GM20431 (cell line): ENCODE results near the gene F10.
"Not testable (repeated sequence)": the region's sequence is repeated elsewhere in the genome, so short reads cannot be mapped to it uniquely, and the experiment has no call there.

Source experiments
- in situ Hi-C: fragments of 300-500 bp; cut with MseI, MboI; formaldehyde crosslinking; loops from one replicate; pipeline ENCODE4 v1.15.0; 2020; ENCODE audit warnings: low sequenced_read_pairs; ENCODE audit not compliant: unreplicated experiment

Gene F10

DNA sequence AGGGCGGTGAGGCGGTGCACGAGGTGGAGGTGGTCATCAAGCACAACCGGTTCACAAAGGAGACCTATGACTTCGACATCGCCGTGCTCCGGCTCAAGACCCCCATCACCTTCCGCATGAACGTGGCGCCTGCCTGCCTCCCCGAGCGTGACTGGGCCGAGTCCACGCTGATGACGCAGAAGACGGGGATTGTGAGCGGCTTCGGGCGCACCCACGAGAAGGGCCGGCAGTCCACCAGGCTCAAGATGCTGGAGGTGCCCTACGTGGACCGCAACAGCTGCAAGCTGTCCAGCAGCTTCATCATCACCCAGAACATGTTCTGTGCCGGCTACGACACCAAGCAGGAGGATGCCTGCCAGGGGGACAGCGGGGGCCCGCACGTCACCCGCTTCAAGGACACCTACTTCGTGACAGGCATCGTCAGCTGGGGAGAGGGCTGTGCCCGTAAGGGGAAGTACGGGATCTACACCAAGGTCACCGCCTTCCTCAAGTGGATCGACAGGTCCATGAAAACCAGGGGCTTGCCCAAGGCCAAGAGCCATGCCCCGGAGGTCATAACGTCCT is 26.4 kb downstream of the F10 start:
- in situ Hi-C loops: no loop called here

DNA sequence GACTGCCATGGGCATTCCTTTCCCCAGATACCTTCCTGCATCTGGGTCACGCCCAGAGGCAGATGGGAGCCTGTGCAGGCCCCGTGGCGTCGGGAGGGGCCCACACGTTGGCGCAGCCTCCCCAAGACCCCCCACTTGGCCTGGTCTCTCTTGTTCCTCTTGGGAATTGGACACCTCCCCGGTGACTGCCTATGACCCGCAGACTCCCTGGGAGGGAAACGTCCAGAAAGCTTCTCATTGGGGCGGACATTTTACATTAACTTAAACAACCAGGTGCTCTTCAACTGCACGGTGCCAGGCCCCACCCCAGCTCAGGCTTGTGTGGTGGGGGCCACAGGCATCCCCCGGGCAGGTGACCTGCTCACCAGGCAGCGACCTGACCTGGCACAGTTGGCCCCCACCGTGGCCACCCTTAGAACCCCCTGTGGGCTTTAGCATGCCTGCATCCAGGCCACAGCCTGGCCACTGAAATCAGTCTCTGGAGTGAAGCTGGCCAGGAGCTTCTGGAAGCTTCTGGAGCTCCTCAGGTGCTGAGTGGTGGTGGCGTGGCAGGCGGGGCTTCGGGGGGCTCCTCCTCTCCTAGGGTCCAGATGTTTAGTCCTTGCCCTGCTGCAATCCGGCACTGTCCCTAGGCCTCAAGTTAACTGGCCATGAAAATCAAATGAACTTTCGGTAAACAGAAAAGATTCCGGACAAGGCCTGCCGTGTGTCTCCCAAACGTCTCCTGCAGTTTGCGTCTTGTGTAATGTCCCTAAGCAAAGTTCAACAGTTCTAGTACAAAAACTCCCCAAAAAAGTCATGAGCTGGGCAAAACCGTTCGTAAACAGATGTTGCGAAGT is 27.3 kb downstream of the F10 start:
- in situ Hi-C loops: no loop called here

DNA sequence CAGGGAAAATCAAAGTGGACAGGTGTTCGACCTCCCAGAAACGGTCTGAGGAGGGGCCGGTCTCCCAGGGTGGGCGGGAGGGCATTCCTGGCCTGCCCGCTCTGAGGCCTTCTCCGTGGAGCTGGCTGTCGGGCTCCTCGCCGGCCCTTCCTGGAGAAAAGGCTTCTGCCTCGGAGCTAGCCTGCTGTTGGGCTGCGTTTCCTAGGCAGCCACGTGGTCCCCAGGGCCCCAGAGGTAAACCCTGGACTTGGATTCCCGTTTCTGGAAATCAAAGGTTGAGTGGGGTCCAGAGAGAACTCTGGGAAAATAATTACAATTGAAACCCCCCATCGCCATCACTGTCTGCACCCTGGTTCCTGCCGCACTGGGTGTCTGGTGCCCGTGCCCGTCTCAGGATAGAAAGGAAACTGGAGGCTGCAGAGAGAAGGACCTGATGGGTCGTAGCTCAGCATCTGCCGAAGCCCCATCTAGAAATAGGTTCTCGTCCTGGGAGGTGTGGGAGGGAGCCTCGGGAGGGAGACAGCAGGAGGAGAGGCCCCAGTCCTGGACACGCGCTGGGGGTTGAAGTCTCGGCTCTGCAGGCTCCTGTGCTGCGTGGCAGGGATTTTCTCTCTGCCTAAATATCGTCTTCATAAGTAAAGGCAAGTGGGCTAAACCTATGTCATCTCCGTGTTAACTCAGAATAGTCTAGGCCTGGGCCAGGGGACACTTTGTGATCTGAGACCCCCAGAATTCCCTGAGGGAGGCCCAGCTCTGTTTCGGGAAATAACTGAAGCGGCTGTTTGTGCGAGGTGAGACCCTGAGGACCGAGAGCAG is 28.2 kb downstream of the F10 start:
- in situ Hi-C loops: no loop called here

DNA sequence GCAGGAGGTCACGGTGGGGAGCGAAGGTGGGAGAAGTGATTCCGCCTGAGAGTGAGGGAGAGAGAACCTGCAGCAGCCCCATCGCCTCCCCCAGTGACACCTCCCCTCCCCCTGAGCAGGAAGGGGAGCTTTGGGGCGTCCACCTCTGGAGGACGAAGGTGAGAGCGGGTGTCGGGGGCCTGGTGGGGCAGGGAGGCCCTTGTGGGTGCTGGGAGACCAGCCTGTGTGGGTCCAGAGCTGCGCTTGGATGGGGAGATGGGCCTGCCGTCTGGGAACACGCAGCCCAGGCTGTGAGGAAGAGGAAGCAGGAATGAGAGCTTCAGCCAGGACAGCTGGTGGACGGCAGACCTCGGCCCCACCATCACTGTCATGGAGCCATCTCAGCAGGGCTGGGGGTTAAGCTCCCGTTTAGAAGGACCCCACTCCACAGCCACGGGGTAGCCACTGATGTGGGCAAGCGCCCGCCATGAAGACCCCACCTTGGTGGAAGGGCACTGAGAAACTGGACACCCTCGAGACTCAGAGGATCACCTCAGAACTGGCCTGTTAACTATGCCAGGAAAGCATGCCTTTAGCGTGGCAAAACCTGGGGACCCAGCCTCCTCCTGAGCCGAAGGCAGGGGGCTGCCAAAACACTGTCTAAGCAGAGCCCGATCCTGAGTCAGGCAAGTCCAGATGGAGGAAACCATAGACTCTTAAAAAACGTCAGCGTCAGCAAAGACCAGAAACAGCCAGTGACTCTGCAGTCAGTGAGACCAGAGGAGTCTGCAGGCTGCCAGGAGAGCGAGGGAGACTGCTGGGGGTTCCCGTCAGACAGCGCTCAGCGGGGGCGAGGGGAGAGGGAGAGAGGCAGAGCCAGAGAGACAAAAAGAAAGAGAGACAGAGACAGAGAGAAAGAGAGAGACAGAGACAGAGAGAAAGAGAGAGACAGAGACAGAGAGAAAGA is 29.4 kb downstream of the F10 start:
- in situ Hi-C loops: no loop called here

DNA sequence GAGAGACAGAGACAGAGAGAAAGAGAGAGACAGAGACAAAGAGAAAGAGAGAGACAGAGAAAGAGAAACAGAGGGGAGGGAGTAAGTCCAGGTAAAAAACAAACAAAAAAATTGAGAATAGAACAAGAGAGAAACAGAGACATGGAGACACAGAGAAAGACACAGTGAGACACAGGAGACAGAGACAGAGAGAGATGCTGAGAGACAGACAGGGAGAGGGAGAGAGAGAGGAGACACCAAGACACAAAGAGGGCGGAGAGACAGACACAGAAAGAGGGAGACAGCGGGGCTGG is 30.0 kb downstream of the F10 start:
- in situ Hi-C loops: no loop called here

DNA sequence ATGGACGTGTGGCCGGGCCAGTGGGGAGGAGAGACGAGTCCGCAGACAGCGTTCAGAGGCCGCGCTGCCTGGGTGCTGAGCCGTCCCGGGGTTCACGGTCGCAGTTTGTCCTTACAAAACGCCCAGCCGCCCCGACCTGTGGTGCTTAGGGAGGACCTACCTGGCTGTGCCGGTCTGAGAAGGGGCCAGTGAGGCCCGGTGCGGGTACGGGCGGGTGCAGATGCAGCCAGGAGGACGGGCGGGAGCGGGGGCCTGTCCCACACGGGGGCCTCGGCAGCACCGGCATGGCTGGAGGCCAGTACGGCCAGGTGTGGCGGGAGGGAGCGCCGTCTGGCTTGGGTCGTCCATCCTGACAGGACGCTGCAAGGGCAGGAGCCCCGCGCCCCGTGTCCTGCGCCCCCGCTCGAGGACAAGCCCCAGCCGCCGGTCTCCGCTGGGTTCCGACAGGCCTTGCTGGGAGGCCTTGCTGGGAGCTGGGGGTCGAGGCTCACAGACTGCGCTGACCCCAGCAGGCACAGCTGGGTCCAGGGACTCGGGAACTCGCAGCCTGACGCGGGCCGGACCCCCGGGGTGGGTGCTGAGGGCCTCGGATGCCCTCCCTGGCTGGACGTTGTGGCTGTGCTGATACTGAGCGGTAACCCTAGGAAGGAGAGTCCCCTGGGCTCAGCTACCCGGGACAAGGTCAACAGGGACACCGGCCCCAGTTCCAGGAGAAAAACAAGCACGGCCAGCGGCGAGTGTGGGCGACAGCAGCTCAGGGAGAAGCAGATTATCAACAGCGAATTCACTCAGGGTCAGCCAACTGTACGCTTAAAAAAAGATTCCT is 30.6 kb downstream of the F10 start:
- in situ Hi-C loops: no loop called here

DNA sequence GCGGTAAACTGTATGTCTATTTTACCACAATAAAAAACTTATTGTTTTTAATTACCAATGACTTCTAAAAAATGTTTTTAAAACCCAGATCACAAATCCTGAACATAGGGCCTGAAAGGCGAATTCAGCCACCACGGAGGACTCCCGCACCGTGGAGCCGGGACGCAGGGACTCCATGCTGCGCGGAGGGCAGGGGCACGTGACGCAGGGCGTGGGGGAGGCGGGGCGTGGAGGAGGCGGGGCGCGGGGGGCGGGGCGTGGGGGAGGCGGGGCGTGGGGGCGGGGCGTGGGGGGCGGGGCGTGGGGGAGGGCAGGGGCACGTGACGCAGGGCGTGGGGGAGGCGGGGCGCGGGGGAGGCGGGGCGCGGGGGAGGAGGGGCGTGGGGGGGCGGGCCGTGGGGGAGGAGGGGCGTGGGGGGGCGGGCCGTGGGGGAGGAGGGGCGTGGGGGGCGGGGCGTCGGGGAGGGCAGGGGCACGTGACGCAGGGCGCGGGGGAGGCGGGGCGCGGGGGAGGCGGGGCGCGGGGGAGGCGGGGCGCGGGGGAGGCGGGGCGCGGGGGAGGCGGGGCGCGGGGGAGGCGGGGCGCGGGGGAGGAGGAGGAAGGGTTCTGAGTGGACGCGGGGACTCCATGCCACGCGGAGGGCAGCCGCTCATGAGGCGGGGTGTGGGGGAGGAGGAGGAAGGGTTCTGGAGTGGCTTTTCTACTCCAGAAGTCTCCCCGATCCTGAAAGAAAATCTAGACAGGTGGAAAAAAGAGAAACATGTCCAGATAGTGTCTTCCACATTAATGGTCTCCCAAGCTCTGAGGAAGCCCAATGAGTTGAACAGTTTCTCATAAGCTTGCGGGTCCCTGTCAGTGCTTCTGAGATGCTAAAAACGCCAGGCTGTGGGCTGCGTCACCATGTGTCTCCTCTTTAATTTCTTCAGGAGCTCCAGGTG is 31.5 kb downstream of the F10 start:
- in situ Hi-C loops: no loop called here

DNA sequence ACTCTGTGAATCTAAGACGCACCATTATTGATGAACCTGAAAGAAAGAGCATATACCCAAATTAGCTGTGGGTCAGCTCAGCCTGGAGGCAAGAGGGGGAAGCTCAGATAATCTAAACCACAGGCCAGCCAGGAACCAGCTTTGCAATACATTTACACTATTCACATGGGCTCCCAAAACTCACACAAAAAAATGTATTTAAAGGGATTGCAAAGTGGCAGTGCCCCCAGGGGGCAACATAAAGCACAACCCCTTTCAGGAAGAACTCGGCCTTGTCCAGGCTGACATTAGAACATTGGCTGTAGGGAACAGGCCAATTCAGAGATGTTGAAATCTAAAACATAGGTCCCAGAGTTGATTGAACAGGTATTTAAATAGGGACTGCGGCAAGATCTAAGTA is 32.6 kb downstream of the F10 start:
- in situ Hi-C loops: no loop called here

DNA sequence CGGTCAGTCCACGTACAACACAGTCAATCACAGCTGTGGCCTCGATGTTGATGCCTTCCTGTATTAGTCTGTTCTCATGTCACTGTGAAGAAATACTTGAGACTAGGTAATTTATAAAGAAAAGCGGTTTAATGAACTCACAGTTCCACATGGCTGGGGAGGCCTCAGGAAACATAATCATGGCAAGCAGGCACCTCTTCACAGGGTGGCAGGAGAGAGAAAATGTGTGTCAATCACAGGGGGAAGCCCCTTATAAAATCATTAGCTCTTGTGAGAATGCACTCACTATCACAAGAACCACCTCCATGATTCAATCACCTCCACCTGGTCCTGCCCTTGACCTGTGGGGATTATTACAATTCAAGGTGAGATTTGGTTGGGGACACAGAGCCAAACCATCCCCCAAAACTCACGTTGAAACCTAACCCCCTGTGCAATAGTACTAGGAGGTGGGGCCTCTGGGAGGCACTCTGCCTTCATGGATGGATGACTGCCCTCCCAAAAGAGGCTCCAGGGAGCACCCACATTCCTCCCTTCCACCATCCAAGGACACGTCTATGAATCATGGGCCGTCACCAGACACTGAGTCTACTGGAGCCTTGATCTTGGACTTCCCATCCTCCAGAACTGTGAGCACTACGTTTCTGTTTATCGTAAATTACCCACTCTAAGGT is 33.5 kb downstream of the F10 start:
- in situ Hi-C loops: no loop called here

DNA sequence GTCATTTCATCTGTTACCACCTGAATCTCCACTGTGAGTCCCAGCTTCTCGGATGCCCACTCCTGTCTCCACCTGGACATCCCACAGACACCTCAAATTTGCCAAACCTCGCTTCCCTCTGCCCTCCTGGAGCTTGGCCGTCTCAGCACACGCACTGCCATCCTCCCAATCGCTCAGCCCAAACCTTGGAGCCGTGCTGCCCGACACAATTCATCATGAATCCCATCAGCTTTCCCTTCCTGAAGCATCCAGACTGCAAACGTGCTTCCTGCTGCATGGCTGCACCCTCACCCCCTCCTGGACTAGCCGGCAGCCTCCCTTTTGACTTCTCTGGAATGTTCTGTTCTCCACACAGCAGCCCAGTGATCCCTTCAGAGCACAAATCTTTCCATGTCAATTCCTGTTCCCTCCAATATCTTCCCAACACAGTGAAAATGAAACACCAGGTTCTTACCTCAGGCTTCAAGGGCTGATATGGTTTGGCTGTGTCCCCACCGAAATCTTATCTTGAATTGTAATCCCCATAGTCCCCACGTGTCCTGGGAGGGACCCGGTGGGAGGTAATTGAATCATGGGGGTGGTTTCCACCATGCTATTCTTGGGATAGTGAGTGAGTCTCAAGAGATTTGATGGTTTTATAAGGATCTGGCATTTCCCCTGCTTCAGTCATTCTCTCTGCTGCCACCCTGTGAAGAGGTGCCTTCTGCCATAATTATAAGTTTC is 34.8 kb downstream of the F10 start:
- in situ Hi-C loops: no loop called here

DNA sequence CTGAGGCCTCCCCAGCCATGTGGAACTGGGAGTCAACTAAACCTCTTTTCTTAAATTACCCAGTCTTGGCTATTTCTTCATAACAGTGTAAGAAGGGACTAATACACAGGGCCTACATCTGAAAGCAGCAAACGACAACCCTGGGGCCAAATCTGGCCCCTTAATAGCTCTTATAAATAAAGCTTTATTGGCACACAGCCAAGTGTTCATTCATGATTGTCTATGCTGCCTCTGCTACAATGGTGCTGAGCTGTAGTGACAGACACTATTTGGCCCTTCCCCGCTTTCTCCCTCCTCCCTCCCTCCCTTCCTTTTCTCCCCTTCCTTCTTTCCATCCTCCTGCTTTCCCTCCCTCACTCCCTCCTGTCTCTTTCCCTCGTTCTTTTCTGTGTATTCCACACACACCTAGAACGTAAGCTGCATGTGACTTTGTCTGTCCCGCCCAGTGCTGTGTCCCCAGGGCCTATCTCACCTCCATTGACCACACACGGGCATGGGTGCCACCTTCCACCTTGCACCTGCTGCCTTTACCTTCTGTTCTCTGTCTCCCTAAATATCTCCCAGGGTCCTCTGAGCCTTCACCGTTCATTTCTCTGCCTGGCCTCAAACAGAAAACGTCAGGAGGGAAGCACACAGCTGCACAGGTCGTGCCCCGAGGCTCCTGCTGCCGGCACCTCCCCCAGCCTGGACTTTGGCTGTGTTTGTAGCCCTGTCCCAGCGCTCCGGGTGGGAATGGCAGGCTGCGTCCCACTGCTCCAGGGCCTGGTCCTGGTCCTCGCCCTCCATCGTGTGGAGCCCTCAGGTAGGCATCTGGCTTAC is 35.5 kb downstream of the F10 start, which contains the start of gene PROZ:
TSS of gene PROZ (plus strand) at position 720 of the 819 bp plus-strand sequence. CDS start at position 733, 13 bp downstream.
- in situ Hi-C loops: no loop called here

DNA sequence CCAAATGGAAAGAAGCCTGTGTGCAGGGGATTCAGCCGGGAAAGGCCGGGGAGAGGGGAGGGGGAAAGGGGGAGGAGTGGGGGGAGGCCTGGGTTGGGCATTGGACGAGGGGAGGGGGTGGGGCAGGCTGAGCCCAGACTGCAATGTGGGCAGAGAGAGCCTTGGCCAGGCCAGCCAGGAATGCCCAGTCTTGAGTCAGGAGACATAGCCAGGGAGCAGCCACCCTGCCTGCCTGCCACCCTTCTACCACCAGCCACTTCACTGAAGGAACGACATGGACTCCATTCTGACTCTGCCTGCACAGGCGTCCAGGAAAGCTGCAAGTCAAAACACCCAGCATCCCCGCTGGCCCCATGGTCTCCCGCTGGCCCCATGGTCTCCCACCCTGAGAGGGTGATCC is 36.3 kb downstream of the F10 start:
- in situ Hi-C loops: no loop called here

DNA sequence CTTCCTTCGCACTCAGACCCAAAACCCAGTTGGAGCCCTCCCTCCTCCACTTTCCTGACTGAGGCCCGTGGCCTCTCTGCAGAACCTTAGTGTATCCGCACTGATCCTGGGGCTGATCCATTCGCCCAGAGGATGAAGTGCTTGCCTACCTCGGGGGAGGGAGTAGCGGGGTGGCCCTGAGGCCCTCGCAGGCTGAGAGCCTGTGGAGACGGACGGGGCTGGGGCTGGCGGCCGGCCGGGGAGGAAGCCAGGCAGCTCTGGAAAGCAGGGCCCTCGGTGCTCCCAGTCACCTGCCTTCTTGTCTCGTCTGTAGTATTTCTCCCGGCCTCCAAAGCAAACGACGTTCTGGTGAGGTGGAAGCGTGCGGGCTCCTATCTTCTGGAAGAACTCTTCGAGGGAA is 37.1 kb downstream of the F10 start:
- in situ Hi-C loops: no loop called here

DNA sequence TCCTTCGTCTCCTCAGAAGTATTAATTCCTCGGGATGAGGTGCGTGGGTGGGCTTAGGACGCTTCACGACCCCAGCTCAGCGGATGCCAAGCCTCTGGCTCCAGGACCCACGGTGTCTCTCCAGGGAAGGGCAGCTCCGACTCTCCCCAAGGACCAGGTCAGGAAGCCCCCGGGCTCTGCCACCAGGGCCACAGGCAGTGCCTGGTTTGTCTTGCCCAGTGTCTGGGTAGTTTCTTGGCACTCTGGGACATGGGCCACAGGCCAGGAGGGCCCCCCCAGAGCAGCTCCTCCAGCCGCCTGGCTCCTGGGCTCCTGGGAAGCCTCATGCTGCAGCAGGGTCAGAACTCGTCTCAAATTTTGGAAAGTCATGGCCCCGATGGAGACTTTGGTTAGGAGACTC is 38.4 kb downstream of the F10 start:
- in situ Hi-C loops: no loop called here

DNA sequence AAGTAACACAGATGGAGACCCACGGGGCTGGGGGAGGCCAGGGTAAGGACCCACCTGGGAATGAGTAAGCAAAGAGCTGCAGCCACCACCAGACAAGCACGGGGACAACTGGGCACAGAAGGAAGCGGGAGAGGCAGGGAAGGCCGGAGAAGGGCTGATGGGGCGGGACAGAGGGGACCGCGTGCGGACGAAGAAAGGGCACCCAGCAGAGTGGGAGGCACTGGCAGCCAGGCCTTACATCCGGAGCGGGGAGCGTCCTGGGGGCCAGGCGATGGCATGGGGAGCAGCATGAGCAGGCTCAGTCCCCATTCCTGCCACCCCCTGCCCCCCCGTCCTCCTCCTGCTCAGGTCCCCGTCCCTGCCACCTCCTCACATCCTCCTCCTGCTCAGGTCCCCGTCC is 38.8 kb downstream of the F10 start:
- in situ Hi-C loops: no loop called here

DNA sequence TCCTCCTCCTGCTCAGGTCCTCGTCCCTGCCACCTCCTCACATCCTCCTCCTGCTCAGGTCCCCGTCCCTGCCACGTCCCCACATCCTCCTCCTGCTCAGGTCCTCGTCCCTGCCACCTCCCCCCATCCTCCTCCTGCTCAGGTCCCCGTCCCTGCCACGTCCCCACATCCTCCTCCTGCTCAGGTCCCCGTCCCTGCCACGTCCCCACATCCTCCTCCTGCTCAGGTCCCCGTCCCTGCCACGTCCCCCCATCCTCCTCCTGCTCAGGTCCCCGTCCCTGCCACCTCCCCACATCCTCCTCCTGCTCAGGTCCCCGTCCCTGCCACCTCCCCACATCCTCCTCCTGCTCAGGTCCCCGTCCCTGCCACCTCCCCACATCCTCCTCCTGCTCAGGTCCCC is 39.4 kb downstream of the F10 start:
- in situ Hi-C loops: not testable (repeated sequence)
